GM23338 (cell line): ENCODE data around the gene KCNJ11. TPM values are rescaled to one million over a fixed set of nuclear protein-coding genes. Genes with fewer than 3 reads are reported as not detected.

Experiments used
- ATAC-seq: fragments of 200-7000 bp; cut with Tn5 transposase; 3 replicates; pipeline ENCODE4 v1.9.1; 2020
- DNase-seq: peaks from one replicate; pipeline ENCODE4 v3.0.0-alpha.2; 2015; ENCODE audit warnings: low spot score
- H2AFZ ChIP-seq: fragments of 200-600 bp; sonication (generic); 2 replicates; pipeline ENCODE4 v1.8.0; 2016; ENCODE audit warnings: antibody characterized with exemption, mild to moderate bottlenecking, moderate library complexity
- H3F3A ChIP-seq: fragments of 200-600 bp; sonication (generic); replicated peaks from 2 replicates; pipeline ENCODE4 v1.8.0; 2017; ENCODE audit warnings: antibody characterized with exemption, mixed run types, low read depth
- H3K27ac ChIP-seq: fragments of 200-600 bp; sonication (generic); 2 replicates; pipeline ENCODE4 v1.6.1; 2016; ENCODE audit warnings: low read depth
- H3K27me3 ChIP-seq: fragments of 200-600 bp; sonication (generic); 2 replicates; pipeline ENCODE4 v1.8.0; 2016; ENCODE audit warnings: mild to moderate bottlenecking, mixed run types, moderate library complexity; ENCODE audit not compliant: insufficient read depth
- H3K36me3 ChIP-seq: fragments of 200-600 bp; sonication (generic); 2 replicates; pipeline ENCODE4 v1.8.0; 2016; ENCODE audit warnings: mild to moderate bottlenecking; ENCODE audit not compliant: insufficient read depth
- H3K4me1 ChIP-seq: fragments of 200-600 bp; sonication (generic); 2 replicates; pipeline ENCODE4 v1.8.0; 2016; ENCODE audit warnings: mild to moderate bottlenecking, moderate library complexity; ENCODE audit not compliant: insufficient read depth
- H3K4me2 ChIP-seq: fragments of 200-600 bp; sonication (generic); 2 replicates; pipeline ENCODE4 v1.7.1; 2017; ENCODE audit warnings: mixed run types
- H3K4me3 ChIP-seq: fragments of 200-600 bp; sonication (generic); 2 replicates; pipeline ENCODE4 v1.6.1; 2016; ENCODE audit warnings: mixed run types
- H3K79me2 ChIP-seq: fragments of 200-600 bp; sonication (generic); replicated peaks from 2 replicates; pipeline ENCODE4 v1.8.0; 2017; ENCODE audit warnings: mild to moderate bottlenecking; ENCODE audit not compliant: insufficient read depth
- H3K9me2 ChIP-seq: fragments of 200-600 bp; sonication (generic); 2 replicates; pipeline ENCODE4 v1.8.0; 2017; ENCODE audit not compliant: insufficient read depth
- H4K20me1 ChIP-seq: fragments of 200-600 bp; sonication (generic); replicated peaks from 2 replicates; pipeline ENCODE4 v1.8.0; 2017; ENCODE audit warnings: mild to moderate bottlenecking; ENCODE audit not compliant: insufficient read depth
- H3K27ac Mint-ChIP-seq: 2 replicates; pipeline ENCODE4 v1.8.0; 2020; ENCODE audit warnings: inconsistent platforms, mild to moderate bottlenecking, moderate library complexity, mixed read lengths
- H3K27me3 Mint-ChIP-seq: 3 replicates; pipeline ENCODE4 v1.8.0; 2022; ENCODE audit warnings: low read depth, mild to moderate bottlenecking, moderate library complexity, mixed read lengths, inconsistent platforms; ENCODE audit not compliant: insufficient read depth, poor library complexity
- H3K36me3 Mint-ChIP-seq: 3 replicates; pipeline ENCODE4 v1.8.0; 2021; ENCODE audit warnings: low read depth, mild to moderate bottlenecking, inconsistent platforms, moderate library complexity, mixed read lengths
- H3K4me1 Mint-ChIP-seq: 3 replicates; pipeline ENCODE4 v1.8.0; 2020; ENCODE audit warnings: mild to moderate bottlenecking, inconsistent platforms, mixed read lengths
- H3K4me3 Mint-ChIP-seq: 3 replicates; pipeline ENCODE4 v1.8.0; 2021; ENCODE audit warnings: moderate library complexity, mild to moderate bottlenecking, inconsistent platforms, mixed read lengths
- H3K9me3 Mint-ChIP-seq: 3 replicates; pipeline ENCODE4 v1.8.0; 2020; ENCODE audit warnings: moderate library complexity, mild to moderate bottlenecking, inconsistent platforms, mixed read lengths
- CREB1 ChIP-seq: fragments of 250-450 bp; sonication (Bioruptor Pico); IDR thresholded peaks from 2 replicates; pipeline ENCODE4 v1.5.0; 2020; ENCODE audit warnings: low read depth, mild to moderate bottlenecking, moderate library complexity
- CTCF ChIP-seq, 2 experiments: fragments of 200-600 bp in 1 of 2; sonication (generic) in 1 of 2; conservative IDR thresholded peaks; 2 replicates each; pipeline versions ENCODE4 v1.5.1 to v1.6.1; 2016 to 2017; ENCODE audit warnings: antibody characterized with exemption in 2 of 2, low read depth in 2 of 2, mild to moderate bottlenecking in 2 of 2, moderate library complexity in 1 of 2
- ETS1 ChIP-seq: IDR thresholded peaks from 2 replicates; pipeline ENCODE4 v1.6.1; 2016; ENCODE audit warnings: antibody characterized with exemption
- EZH2 ChIP-seq: fragments of 200-600 bp; sonication (generic); IDR thresholded peaks from one replicate; pipeline ENCODE4 v1.8.0; 2017; ENCODE audit warnings: antibody characterized with exemption, mild to moderate bottlenecking, low read depth; ENCODE audit not compliant: unreplicated experiment
- EZH2phosphoT487 ChIP-seq: fragments of 200-600 bp; sonication (generic); IDR thresholded peaks from one replicate; pipeline ENCODE4 v1.8.1; 2018; ENCODE audit warnings: antibody characterized with exemption; ENCODE audit not compliant: unreplicated experiment
- JUNB ChIP-seq: IDR thresholded peaks from one replicate; pipeline ENCODE4 v1.6.1; 2016; ENCODE audit warnings: antibody characterized with exemption; ENCODE audit not compliant: unreplicated experiment
- NANOG ChIP-seq: IDR thresholded peaks from 2 replicates; pipeline ENCODE4 v1.6.1; 2016; ENCODE audit warnings: antibody characterized with exemption, borderline replicate concordance
- POLR2AphosphoS5 ChIP-seq: IDR thresholded peaks from 2 replicates; pipeline ENCODE4 v1.6.1; 2016; ENCODE audit warnings: antibody characterized with exemption, low read depth
- REST ChIP-seq: IDR thresholded peaks from one replicate; pipeline ENCODE4 v1.6.1; 2018; ENCODE audit warnings: antibody characterized with exemption; ENCODE audit not compliant: unreplicated experiment
- STAT1 ChIP-seq: IDR thresholded peaks from one replicate; pipeline ENCODE4 v1.6.1; 2016; ENCODE audit warnings: antibody characterized with exemption; ENCODE audit not compliant: unreplicated experiment
- ZNF114 ChIP-seq: fragments of 250-450 bp; sonication (Bioruptor Pico); IDR thresholded peaks from 2 replicates; pipeline ENCODE4 v1.5.0; 2020; ENCODE audit warnings: mild to moderate bottlenecking, moderate library complexity
- ZNF331 ChIP-seq: fragments of 250-450 bp; sonication (Bioruptor Pico); IDR thresholded peaks from 2 replicates; pipeline ENCODE4 v1.5.0; 2020; ENCODE audit warnings: low read depth, mild to moderate bottlenecking, moderate library complexity
- ZNF462 ChIP-seq: fragments of 250-450 bp; sonication (Bioruptor Pico); IDR thresholded peaks from 2 replicates; pipeline ENCODE4 v1.5.0; 2020; ENCODE audit warnings: mild to moderate bottlenecking, moderate library complexity
- polyA plus RNA-seq: library from polyadenylated mRNA; unstranded; fragments of >200 nt; fragmentation: Nextera tagmentation; extraction: Ambion mirVana; gene quantifications from 2 replicates; pipeline ENCODE4 v1.2.1, GENCODE V29; 2016
- total RNA-seq: library from RNA; depleted of rRNA; stranded (reverse); fragments of >200 nt; shearing (Covaris generic); gene quantifications from 2 replicates; pipeline ENCODE4 v1.2.3, GENCODE V29; 2014

Gene KCNJ11
- total and polyA plus RNA-seq, 2 experiments from 2014 or later, result 0.89 to 7.9 TPM

- peaks cover 8% of the 10 kb centered on the region for H3K4me1 ChIP-seq
- no peaks in the 10 kb centered on the region for H4K20me1 ChIP-seq
- Mint-ChIP-seq H3K36me3 (no peaks in the 10 kb centered on the region), H3K27me3 (peaks cover 14% of the 10 kb centered on the region), H3K4me1 (peaks cover 20% of the 10 kb centered on the region), H3K9me3 (no peaks in the 10 kb centered on the region), H3K4me3 (no peak overlapping the region), H3K27ac (no peak overlapping the region)
- TF ChIP-seq NANOG (no peak), POLR2AphosphoS5 (no peak), ZNF331 (CRISPR knock-in tag) (no peak), ZNF462 (CRISPR knock-in tag) (no peak), ZNF114 (CRISPR knock-in tag) (no peak), JUNB (no peak), REST (no peak), EZH2phosphoT487 (no peak), STAT1 (no peak), CTCF (conservative IDR thresholded peaks at IDR 0.05; ENCODE audit: low read depth in 2 of 2) (no peak), CREB1 (CRISPR knock-in tag) (no peak), EZH2 (no peak), ETS1 (no peak)
- no peaks in the 10 kb centered on the region for H3F3A ChIP-seq
- no peak overlapping the region for H3K27ac ChIP-seq
- H3K4me2 ChIP-seq, result no peak overlapping the region
- H3K27me3 ChIP-seq, result no peaks in the 10 kb centered on the region
- H3K79me2 ChIP-seq, result no peaks in the 10 kb centered on the region
- no peak for ATAC-seq
- no peaks in the 10 kb centered on the region for H3K36me3 ChIP-seq
- H3K9me2 ChIP-seq, result no peaks in the 10 kb centered on the region
- no peak for DNase-seq
- no peak overlapping the region for H3K4me3 ChIP-seq
- no peak overlapping the region for H2AFZ ChIP-seq
Measured at GRCh38 chr11:17415523-17416104, 27.2 kb upstream of the KCNJ11 start.
